K562 (cell line): ENCODE data around the gene TAF11L11.
"Not testable (repeated sequence)": the region's sequence is repeated elsewhere in the genome, so short reads cannot be mapped to it uniquely, and the experiment has no call there.

ENCODE experiments used
- EP300 ChIP-seq: IDR thresholded peaks from 2 replicates; pipeline ENCODE4 v1.6.1; 2012; ENCODE audit warnings: low read length, improper control_type of control experiment
- JUN ChIP-seq, 2 experiments: sonication (generic) in 1 of 2; formaldehyde crosslinking in 1 of 2; IDR thresholded peaks; 2 replicates each; pipeline versions ENCODE4 v1.6.1 to v1.8.0; 2012 to 2022; ENCODE audit warnings: borderline replicate concordance in 2 of 2, mild to moderate bottlenecking in 2 of 2, improper control_type of control experiment in 1 of 2, low read depth in 1 of 2, low read length in 1 of 2, missing genetic modification reagents in 1 of 2
- NFYB ChIP-seq: IDR thresholded peaks from 2 replicates; pipeline ENCODE4 v1.6.1; 2011; ENCODE audit warnings: mild to moderate bottlenecking, moderate library complexity; ENCODE audit not compliant: insufficient read length; ENCODE audit errors: extremely low read depth
- POLR2A ChIP-seq: fragments of 450-650 bp; conservative IDR thresholded peaks from 2 replicates; pipeline ENCODE4 v1.6.1; 2016
- ZC3H4 ChIP-seq: sonication (generic); formaldehyde crosslinking; IDR thresholded peaks from 2 replicates; pipeline ENCODE4 v1.9.0; 2021; ENCODE audit warnings: missing genetic modification reagents, borderline replicate concordance
- ZNF121 ChIP-seq: sonication (generic); formaldehyde crosslinking; conservative IDR thresholded peaks from 2 replicates; pipeline ENCODE4 v1.8.0; 2022; ENCODE audit warnings: missing genetic modification reagents

- TF ChIP-seq NFYB; POLR2A; JUN (IDR thresholded peaks at IDR 0.05; ENCODE audit: borderline replicate concordance, low read depth, low read length); JUN (CRISPR knock-in tag; IDR thresholded peaks at IDR 0.05; ENCODE audit: borderline replicate concordance); ZC3H4 (CRISPR knock-in tag); ZNF121 (CRISPR knock-in tag); EP300: not testable (repeated sequence)
These were observed at the start of gene TAF11L11 for GRCh38 chr5:17603880-17604279.
